Nephron progenitor cell (in vitro differentiated cells): ENCODE data around the gene SPANXA1.
"Not testable (repeated sequence)": the region's sequence is repeated elsewhere in the genome, so short reads cannot be mapped to it uniquely, and the experiment has no call there.

Experiments used
- DNase-seq: peaks from one replicate; pipeline ENCODE4 v3.0.0; 2021
- H3K27ac Mint-ChIP-seq: 2 replicates; pipeline ENCODE4 v1.8.0; 2021; ENCODE audit warnings: mild to moderate bottlenecking, moderate library complexity, mixed read lengths
- H3K27me3 Mint-ChIP-seq: 2 replicates; pipeline ENCODE4 v1.8.0; 2021; ENCODE audit warnings: mild to moderate bottlenecking, low read depth, mixed read lengths; ENCODE audit not compliant: poor library complexity
- H3K36me3 Mint-ChIP-seq: 2 replicates; pipeline ENCODE4 v1.8.0; 2021; ENCODE audit warnings: low read depth, mixed read lengths
- H3K4me1 Mint-ChIP-seq: 2 replicates; pipeline ENCODE4 v1.8.0; 2021; ENCODE audit warnings: mixed read lengths
- H3K4me3 Mint-ChIP-seq: 2 replicates; pipeline ENCODE4 v1.8.0; 2021; ENCODE audit warnings: mild to moderate bottlenecking, moderate library complexity, mixed read lengths
- H3K9me3 Mint-ChIP-seq: 2 replicates; pipeline ENCODE4 v1.8.0; 2021; ENCODE audit warnings: mild to moderate bottlenecking, moderate library complexity, mixed read lengths
- TF ChIP-seq, protein P1 (sequence below): fragments of 200-600 bp; sonication (generic); IDR thresholded peaks from 2 replicates; pipeline ENCODE4 v1.5.0; 2021; ENCODE audit warnings: antibody characterized with exemption

Gene SPANXA1, protein sequence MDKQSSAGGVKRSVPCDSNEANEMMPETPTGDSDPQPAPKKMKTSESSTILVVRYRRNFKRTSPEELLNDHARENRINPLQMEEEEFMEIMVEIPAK

DNA sequence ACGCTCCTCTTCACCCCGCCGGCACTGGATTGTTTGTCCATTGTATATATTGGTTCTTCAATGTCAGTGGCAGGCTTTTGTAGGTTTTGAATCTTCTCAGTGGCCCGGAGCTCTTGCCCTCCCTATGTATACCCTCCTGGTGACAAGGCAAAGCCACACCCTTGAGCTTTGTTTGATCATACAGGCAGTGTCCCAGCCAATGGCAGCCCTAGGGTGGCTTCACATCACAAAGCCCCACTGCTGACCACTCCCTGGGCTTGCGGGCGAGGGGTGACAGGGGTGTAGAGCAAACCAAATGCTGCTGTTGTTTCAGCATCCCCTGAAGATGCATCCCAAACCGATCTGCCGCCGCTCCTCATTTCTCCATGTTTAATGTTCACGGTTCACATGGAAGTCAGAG lies at the start of gene SPANXA1:
Gene SPANXA1 (minus strand): TSS at position 101 of the 400 bp plus-strand sequence. CDS start 60 bp downstream, at position 41.
- not testable (repeated sequence) for H3K4me3 Mint-ChIP-seq, H3K36me3 Mint-ChIP-seq, H3K27me3 Mint-ChIP-seq, H3K4me1 Mint-ChIP-seq, DNase-seq, H3K9me3 Mint-ChIP-seq, H3K27ac Mint-ChIP-seq

- TF ChIP-seq, protein P1, sequence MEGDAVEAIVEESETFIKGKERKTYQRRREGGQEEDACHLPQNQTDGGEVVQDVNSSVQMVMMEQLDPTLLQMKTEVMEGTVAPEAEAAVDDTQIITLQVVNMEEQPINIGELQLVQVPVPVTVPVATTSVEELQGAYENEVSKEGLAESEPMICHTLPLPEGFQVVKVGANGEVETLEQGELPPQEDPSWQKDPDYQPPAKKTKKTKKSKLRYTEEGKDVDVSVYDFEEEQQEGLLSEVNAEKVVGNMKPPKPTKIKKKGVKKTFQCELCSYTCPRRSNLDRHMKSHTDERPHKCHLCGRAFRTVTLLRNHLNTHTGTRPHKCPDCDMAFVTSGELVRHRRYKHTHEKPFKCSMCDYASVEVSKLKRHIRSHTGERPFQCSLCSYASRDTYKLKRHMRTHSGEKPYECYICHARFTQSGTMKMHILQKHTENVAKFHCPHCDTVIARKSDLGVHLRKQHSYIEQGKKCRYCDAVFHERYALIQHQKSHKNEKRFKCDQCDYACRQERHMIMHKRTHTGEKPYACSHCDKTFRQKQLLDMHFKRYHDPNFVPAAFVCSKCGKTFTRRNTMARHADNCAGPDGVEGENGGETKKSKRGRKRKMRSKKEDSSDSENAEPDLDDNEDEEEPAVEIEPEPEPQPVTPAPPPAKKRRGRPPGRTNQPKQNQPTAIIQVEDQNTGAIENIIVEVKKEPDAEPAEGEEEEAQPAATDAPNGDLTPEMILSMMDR = no peak
- Mint-ChIP-seq H3K4me3 (no peak overlapping the region), H3K27me3 (no peaks in the 10 kb centered on the region), H3K4me1 (no peaks in the 10 kb centered on the region), H3K27ac (no peak overlapping the region), H3K36me3 (no peaks in the 10 kb centered on the region), H3K9me3 (peaks cover 50% of the 10 kb centered on the region)
- no peak for DNase-seq
Observed at GRCh38 chrX:141632124-141632523, 47.6 kb upstream of the SPANXA1 start.

DNA sequence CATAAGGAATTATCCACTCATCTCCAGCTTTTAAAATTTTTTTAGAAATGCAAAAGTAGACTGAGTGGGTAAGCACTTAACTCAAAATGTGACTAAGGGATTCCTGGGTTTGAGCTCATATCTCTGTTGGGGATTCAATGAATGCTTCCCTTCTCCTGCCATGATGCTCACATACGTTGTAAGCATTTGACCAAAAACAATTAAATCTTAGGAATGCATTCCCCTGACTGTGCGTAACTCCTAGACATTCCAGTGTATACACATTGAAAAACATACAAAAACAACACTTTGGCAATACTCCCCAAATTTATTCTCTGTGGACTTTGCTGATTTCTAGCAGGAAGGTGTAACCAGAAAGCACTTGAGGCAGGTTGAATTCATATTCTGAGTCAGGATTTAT lies 34.8 kb upstream of the SPANXA1 start:
- no peaks in the 10 kb centered on the region for H3K4me1 Mint-ChIP-seq
- H3K27ac Mint-ChIP-seq = no peak overlapping the region
- no peak overlapping the region for H3K4me3 Mint-ChIP-seq
- no peak for DNase-seq
- H3K9me3 Mint-ChIP-seq = peaks cover 23% of the 10 kb centered on the region
- TF ChIP-seq, protein P1 = no peak
- H3K27me3 Mint-ChIP-seq = peaks cover 2% of the 10 kb centered on the region
- H3K36me3 Mint-ChIP-seq = no peaks in the 10 kb centered on the region

DNA sequence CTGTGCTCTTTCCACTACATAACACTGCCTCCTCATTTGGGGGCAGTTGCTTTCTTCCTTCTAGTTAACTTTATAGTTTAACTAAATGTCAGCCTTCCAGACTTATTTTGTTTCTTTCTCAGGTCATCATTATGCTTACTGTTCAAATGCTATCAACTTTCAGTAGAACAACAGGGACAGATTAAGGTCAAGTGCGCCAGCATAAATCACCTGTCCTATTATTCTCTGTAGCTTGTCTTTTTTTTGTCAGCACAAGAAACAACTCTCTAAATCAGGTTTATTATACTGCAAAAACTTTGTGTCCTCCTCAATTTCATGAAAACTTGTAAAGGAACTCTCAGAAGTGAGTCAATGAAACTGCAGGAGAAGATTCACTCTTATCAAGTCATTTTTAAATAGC lies 24.6 kb upstream of the SPANXA1 start:
- peaks cover 25% of the 10 kb centered on the region for H3K9me3 Mint-ChIP-seq
- H3K4me3 Mint-ChIP-seq = no peak overlapping the region
- TF ChIP-seq, protein P1 = no peak
- peak; percentile 2 for DNase-seq
- no peak overlapping the region for H3K27ac Mint-ChIP-seq
- no peaks in the 10 kb centered on the region for H3K27me3 Mint-ChIP-seq
- no peaks in the 10 kb centered on the region for H3K36me3 Mint-ChIP-seq
- peaks cover 14% of the 10 kb centered on the region for H3K4me1 Mint-ChIP-seq

- DNase-seq, H3K4me1 Mint-ChIP-seq, H3K27ac Mint-ChIP-seq, H3K4me3 Mint-ChIP-seq, H3K36me3 Mint-ChIP-seq, H3K27me3 Mint-ChIP-seq, H3K9me3 Mint-ChIP-seq: not testable (repeated sequence)
Observed at GRCh38 chrX:141589408-141589807, 4.9 kb upstream of the SPANXA1 start, which contains the start of gene SPANXA2. Gene SPANXA2 (plus strand): TSS chrX:141589708. CDS start chrX:141589768, 60 bp downstream.

- H3K27ac Mint-ChIP-seq, DNase-seq, H3K27me3 Mint-ChIP-seq, H3K4me3 Mint-ChIP-seq, H3K9me3 Mint-ChIP-seq, H3K36me3 Mint-ChIP-seq, H3K4me1 Mint-ChIP-seq: not testable (repeated sequence)
Observed at GRCh38 chrX:141542551-141542950, 42.0 kb downstream of the SPANXA1 start.
